Tibial nerve (tissue), 4 donors: Measurements from ENCODE around the gene P2RY14. TPM values are rescaled to one million over a fixed set of nuclear protein-coding genes. Genes with fewer than 3 reads are reported as not detected.
A peak's percentile ranks its signal among the peaks of the same experiment; 100 is the strongest.

Experiments
- DNase-seq, 2 donors: peaks; one replicate each; pipeline ENCODE4 v3.0.0-alpha.2; 2019; ENCODE audit warnings: low spot score in 2 of 2
- H3K27ac ChIP-seq, 4 donors: fragments of 200-600 bp; sonication (generic) in 3 of 4; one replicate each; pipeline ENCODE4 v1.5.1; 2017 to 2019; ENCODE audit warnings: mild to moderate bottlenecking in 1 of 4
- H3K27me3 ChIP-seq, 2 donors: fragments of 200-600 bp; sonication (generic) in 1 of 2; one replicate each; pipeline versions ENCODE4 v1.5.1 to v1.6.0; 2017 to 2019
- H3K36me3 ChIP-seq, 3 donors: fragments of 200-600 bp; sonication (generic); one replicate each; pipeline ENCODE4 v1.5.1; 2018 to 2019
- H3K4me1 ChIP-seq, 4 donors: fragments of 200-600 bp; sonication (generic) in 3 of 4; one replicate each; pipeline ENCODE4 v1.5.1; 2017 to 2019
- H3K4me3 ChIP-seq, 4 donors: fragments of 200-600 bp; sonication (generic) in 3 of 4; one replicate each; pipeline ENCODE4 v1.5.1; 2017 to 2019; ENCODE audit warnings: mild to moderate bottlenecking in 1 of 4, moderate library complexity in 1 of 4
- H3K9me3 ChIP-seq, 4 donors: fragments of 200-600 bp; sonication (generic) in 3 of 4; one replicate each; pipeline ENCODE4 v1.5.1; 2017 to 2019
- EP300 ChIP-seq, 2 donors: sonication (generic); formaldehyde crosslinking; IDR thresholded peaks; one replicate each; pipeline ENCODE4 v1.6.1; 2017; ENCODE audit warnings: antibody characterized with exemption in 2 of 2, mild to moderate bottlenecking in 1 of 2
- POLR2A ChIP-seq, 2 donors: fragments of 450-650 bp; IDR thresholded peaks; one replicate each; pipeline ENCODE4 v1.6.1; 2017; ENCODE audit warnings: antibody characterized with exemption in 2 of 2, mild to moderate bottlenecking in 2 of 2, moderate library complexity in 2 of 2
- WGBS, 2 donors: methylation state at CpG; one replicate each; pipeline ENCODE4 v1.1.5; 2018; 5-methylcytosine and 5-hydroxymethylcytosine counted together
- small RNA-seq: library from RNA; depleted of rRNA; stranded (forward); fragments of <200 nt; gene quantifications from one replicate; pipeline ENCODE3, GENCODE V24; 2016
- total RNA-seq, 4 donors: library from RNA; depleted of rRNA; stranded (reverse); fragments of >200 nt; gene quantifications; one replicate each; pipeline ENCODE4 v1.1.0, GENCODE V29; 2016
- TF ChIP-seq, protein P1 (sequence below), 5 experiments: fragments of 200-600 bp in 3 of 5; fragments of 450-650 bp in 2 of 5; sonication (generic) in 3 of 5; IDR thresholded peaks; one replicate each; pipeline ENCODE4 v1.5.1; 2016 to 2019; ENCODE audit warnings: antibody characterized with exemption in 5 of 5, mild to moderate bottlenecking in 3 of 5, moderate library complexity in 2 of 5

P2RY14 gene
- total RNA-seq, 4 donors from 2014 or later: 4.2 to 9.4 (median 6.3) TPM

DNA sequence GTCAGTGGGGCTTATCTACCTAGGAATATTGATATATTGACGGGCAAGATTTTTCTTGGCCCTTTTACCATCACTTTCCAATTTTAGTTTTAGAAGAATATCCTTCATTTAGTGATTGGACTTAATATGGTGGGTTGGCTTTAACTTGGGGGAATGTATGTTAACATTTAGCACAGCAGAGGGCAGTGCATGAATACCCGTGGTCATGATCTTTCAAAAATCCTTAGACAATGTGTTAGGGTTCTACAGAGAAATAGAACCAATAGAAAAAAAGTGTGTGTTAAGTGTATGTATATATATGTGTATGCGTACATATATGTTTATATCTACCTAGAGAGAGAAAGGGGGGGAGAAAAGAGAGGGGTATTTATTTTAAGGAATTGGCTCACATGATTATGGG is 112.2 kb downstream of the P2RY14 start:
- Histone ChIP-seq H3K36me3 (no peaks in the 10 kb centered on the region), H3K9me3 (no peaks in the 10 kb centered on the region), H3K27me3 (no peaks in the 10 kb centered on the region), H3K4me3 (no peak overlapping the region), H3K4me1 (peaks cover 0 to 15% (median 11%) of the 10 kb centered on the region in 4 donors), H3K27ac (no peak overlapping the region)
- no peak for DNase-seq
- 86% methylated on average over 3 of the region's 3 CpGs for WGBS, 2 donors
- no peak for TF ChIP-seq EP300 (IDR thresholded peaks at IDR 0.05)
- TF ChIP-seq, protein P1, sequence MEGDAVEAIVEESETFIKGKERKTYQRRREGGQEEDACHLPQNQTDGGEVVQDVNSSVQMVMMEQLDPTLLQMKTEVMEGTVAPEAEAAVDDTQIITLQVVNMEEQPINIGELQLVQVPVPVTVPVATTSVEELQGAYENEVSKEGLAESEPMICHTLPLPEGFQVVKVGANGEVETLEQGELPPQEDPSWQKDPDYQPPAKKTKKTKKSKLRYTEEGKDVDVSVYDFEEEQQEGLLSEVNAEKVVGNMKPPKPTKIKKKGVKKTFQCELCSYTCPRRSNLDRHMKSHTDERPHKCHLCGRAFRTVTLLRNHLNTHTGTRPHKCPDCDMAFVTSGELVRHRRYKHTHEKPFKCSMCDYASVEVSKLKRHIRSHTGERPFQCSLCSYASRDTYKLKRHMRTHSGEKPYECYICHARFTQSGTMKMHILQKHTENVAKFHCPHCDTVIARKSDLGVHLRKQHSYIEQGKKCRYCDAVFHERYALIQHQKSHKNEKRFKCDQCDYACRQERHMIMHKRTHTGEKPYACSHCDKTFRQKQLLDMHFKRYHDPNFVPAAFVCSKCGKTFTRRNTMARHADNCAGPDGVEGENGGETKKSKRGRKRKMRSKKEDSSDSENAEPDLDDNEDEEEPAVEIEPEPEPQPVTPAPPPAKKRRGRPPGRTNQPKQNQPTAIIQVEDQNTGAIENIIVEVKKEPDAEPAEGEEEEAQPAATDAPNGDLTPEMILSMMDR (IDR thresholded peaks at IDR 0.05): no peak
- no peak for TF ChIP-seq POLR2A (IDR thresholded peaks at IDR 0.05)

GRCh38 chr3:151165226-151165625 is 113.1 kb downstream of the P2RY14 start:
- Histone ChIP-seq H3K27ac (no peak overlapping the region), H3K36me3 (no peaks in the 10 kb centered on the region), H3K4me1 (peaks cover 0 to 9% (median 2%) of the 10 kb centered on the region in 4 donors), H3K27me3 (no peaks in the 10 kb centered on the region), H3K9me3 (no peaks in the 10 kb centered on the region), H3K4me3 (no peak overlapping the region)
- 87 to 90% methylated on average over 7 of the region's 7 CpGs for WGBS, 2 donors
- TF ChIP-seq, protein P1 (IDR thresholded peaks at IDR 0.05): no peak
- no peak for TF ChIP-seq POLR2A (IDR thresholded peaks at IDR 0.05)
- no peak for TF ChIP-seq EP300 (IDR thresholded peaks at IDR 0.05)
- DNase-seq: no peak

Small RNA genes lying within 50 kb of the gene (small RNA-seq; reads per million reads assigned to genes)
- gene RNA5SP145: 1.5 reads per million, percentile 46 among the genes with 10 or more reads in this experiment

Other genes with a start within 250 kb of the P2RY14 start
- gene MED12L, start 192.9 kb downstream of the P2RY14 start, total RNA-seq: 1 to 10 TPM; 1.2 to 5.9 (median 2.4) TPM
- gene GPR171, start 75.3 kb downstream of the P2RY14 start, total RNA-seq: 1 to 10 TPM in 2 of 4 donors, under 1 TPM in 1, not detected in 1; 0.84 to 2.7 (median 1.3) TPM
- not detected for gene GPR87, start 38.3 kb upstream of the P2RY14 start, total RNA-seq
- gene P2RY13, start 51.0 kb upstream of the P2RY14 start, total RNA-seq: 1 to 10 TPM in 2 of 4 donors, under 1 TPM in 2; 0.20 to 3.1 (median 0.78) TPM
- 10 to 100 TPM in 1 of 4 donors, 1 to 10 TPM in 3; 6.3 to 11.5 (median 8.8) TPM for gene P2RY12, start 106.2 kb upstream of the P2RY14 start, total RNA-seq
- 1 to 10 TPM in 3 of 4 donors, under 1 TPM in 1; 0.44 to 3.1 (median 2.2) TPM for gene IGSF10, start 182.5 kb upstream of the P2RY14 start, total RNA-seq